Measurements from ENCODE around the gene CLASP1.

- TF ChIP-seq CTCF (IDR thresholded peaks at IDR 0.05) (no peak), POLR2A (IDR thresholded peaks at IDR 0.05) (no peak), POLR2AphosphoS5 (IDR thresholded peaks at IDR 0.05; ENCODE audit: insufficient read depth in 1 of 2, low read depth in 1 of 2) (no peak)
Measured at GRCh38 chr2:121329786-121330185, 319.5 kb downstream of the CLASP1 start.

Measured in vagina (tissue), 2 donors.